GM10266 (cell line): ENCODE measurements around the gene SRSF7.

Experiments
- DNase-seq: peaks from one replicate; pipeline ENCODE4 v3.0.0; 2012; ENCODE audit errors: extremely low spot score
- CTCF ChIP-seq: IDR thresholded peaks from 2 replicates; pipeline ENCODE4 v1.5.1; 2012; ENCODE audit warnings: mild to moderate bottlenecking, low read depth; ENCODE audit not compliant: control insufficient read depth, insufficient read depth; ENCODE audit errors: missing control alignments

The SRSF7 gene

GRCh38 chr2:38700881-38701458 lies 50.2 kb downstream of the SRSF7 start:
- DNase-seq = no peak
- TF ChIP-seq CTCF = no peak

- no peak for DNase-seq
- no peak for TF ChIP-seq CTCF
Observed at GRCh38 chr2:38700113-38700785, 50.9 kb downstream of the SRSF7 start.

GRCh38 chr2:38698467-38699003 lies 52.6 kb downstream of the SRSF7 start:
- DNase-seq = no peak
- TF ChIP-seq CTCF = no peak

- TF ChIP-seq CTCF = no peak
- no peak for DNase-seq
Observed at GRCh38 chr2:38697116-38697840, 53.9 kb downstream of the SRSF7 start.
